Fibroblast of the aortic adventitia (primary cell): ENCODE data around the gene CDH13. TPM values are rescaled to one million over a fixed set of nuclear protein-coding genes. Genes with fewer than 3 reads are reported as not detected.

Experiments used
- DNase-seq: peaks from one replicate; pipeline ENCODE4 v3.0.0-alpha.2; 2010; ENCODE audit warnings: low read depth
- H3K4me3 ChIP-seq: 2 replicates; pipeline ENCODE4 v1.5.1; 2011; ENCODE audit warnings: low read depth, mild to moderate bottlenecking, control low read depth, low read length, moderate library complexity
- CTCF ChIP-seq: IDR thresholded peaks from 2 replicates; pipeline ENCODE4 v1.5.1; 2011; ENCODE audit warnings: mild to moderate bottlenecking, low read length, control low read depth, inconsistent platforms; ENCODE audit not compliant: insufficient read depth
- total RNA-seq: library from RNA; depleted of rRNA; stranded (reverse); fragments of >200 nt; gene quantifications from 2 replicates; pipeline ENCODE4 v1.2.3, GENCODE V29; 2012; ENCODE audit warnings: low replicate concordance

Gene CDH13
- total RNA-seq, 1 donor, result 55.7 TPM

DNA sequence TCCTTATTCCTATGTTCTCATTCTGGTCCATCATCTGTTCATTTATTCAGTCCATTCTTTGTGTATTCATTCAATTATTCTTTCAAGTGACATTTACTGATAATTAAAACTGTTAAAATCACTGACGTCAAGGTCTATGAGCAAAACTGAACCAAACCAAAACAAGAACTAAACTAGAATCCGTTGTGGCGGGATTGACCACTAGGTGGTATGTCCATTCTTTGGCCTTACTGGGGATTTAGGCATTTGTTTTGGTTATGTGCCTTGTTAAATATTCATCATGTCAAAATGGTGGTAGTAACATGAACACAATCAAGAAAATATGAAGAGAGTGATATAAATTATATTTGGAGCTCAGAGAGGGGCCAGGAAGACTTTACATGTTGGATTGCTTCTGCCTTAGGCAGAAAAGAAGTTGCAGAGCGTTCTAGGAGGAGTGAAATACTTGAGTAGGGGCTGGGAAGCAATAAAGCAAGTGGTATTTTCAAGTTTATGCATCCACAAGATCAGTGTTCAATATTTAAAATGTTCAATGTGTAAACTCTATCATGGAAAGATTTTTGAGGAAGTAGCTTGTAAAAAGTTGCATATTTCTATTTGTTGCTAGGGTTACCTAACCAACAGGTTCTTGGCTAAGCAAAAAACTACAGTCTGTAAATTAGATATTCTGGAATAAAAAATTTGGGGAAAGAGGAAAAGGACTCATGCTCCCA lies 129.0 kb downstream of the CDH13 start:
- H3K4me3 ChIP-seq, result no peak overlapping the region
- DNase-seq, result no peak
- peak; percentile 36 for TF ChIP-seq CTCF

- DNase-seq, result peak; percentile 67
- no peak for TF ChIP-seq CTCF
- no peak overlapping the region for H3K4me3 ChIP-seq
Measured at GRCh38 chr16:82756283-82756599, 129.5 kb downstream of the CDH13 start.

DNA sequence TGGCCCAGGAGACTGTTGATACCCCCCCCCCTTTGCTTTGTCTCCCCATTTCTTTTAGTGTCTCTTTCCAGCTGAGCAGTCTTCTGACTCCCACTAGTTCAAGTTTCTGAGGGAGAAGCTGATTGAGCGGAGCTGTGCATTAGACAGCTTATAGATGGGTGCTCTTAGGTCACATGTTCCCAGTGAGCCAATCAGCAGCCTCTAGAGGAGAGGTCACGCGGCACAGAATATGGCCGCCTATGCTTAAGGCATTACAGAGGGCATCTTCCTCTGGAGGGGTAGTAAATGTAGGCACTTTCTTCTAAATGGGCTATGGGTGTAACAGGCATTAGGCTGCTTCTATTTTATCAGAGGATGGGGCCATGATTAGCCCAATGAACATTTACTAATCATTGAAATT lies 131.6 kb downstream of the CDH13 start:
- no peak for DNase-seq
- no peak overlapping the region for H3K4me3 ChIP-seq
- no peak for TF ChIP-seq CTCF

- no peak for DNase-seq
- no peak for TF ChIP-seq CTCF
- H3K4me3 ChIP-seq, result no peak overlapping the region
Measured at GRCh38 chr16:82758904-82759303, 132.1 kb downstream of the CDH13 start.

DNA sequence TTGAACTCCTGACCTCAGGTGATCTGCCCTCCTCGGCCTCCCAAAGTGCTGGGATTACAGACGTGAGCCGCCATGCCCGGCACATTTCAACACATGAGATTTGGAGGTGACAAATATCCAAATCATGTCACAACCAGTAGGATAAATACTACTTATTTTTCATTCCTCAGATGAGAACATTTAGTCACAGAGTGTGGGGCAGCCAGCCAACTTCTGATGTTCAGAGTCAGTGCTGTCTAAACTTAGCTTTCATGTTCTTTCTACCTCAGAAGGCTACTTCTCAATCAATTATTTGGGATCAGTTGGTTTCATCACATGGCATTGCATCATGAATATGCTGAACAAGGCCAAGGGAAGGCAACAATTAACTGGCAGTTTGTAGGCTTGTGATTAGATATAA lies 134.5 kb downstream of the CDH13 start:
- TF ChIP-seq CTCF, result no peak
- H3K4me3 ChIP-seq, result no peak overlapping the region
- peak; percentile 71 for DNase-seq

GRCh38 chr16:82761858-82762257 lies 135.1 kb downstream of the CDH13 start:
- peak; percentile 52 for DNase-seq
- H3K4me3 ChIP-seq, result peak overlapping the region; percentile 49
- TF ChIP-seq CTCF, result no peak

- H3K4me3 ChIP-seq, result no peak overlapping the region
- no peak for TF ChIP-seq CTCF
- DNase-seq, result no peak
Measured at GRCh38 chr16:82763371-82763770, 136.6 kb downstream of the CDH13 start.
